ENCODE measurements around the gene EFTUD2. TPM values are rescaled to one million over a fixed set of nuclear protein-coding genes. Genes with fewer than 3 reads are reported as not detected.

EFTUD2 gene
- total RNA-seq, 1 experiment from 2014 or later: 119 TPM

DNA sequence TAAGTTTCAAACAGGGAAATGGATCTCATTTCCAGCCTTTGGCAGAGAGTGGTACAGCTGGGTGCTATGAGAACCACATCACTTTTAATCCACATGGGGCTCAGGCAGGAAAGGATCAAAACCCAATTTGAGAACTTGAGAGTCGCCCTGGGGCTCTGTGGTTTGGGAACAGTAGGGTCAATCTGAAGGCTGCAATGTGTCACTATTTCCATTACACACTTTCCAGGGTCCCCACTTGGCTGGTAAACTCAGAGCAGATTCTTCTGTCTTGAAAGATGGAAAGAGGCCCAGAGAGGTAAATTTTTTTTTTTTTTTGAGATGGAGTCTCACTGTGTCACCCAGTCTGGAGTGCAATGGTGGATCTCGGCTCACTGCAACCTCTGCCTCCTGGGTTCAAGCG is 58.3 kb downstream of the EFTUD2 start:
- CTCF ChIA-PET: interaction anchor here (0.6 to 1.2 kb wide), 3 partner anchors 24 to 65 kb away, joined by 4 to 6 read pairs (median 5); no protein-coding TSS in a partner anchor
- Mint-ChIP-seq H3K27ac (ENCODE audit: low read depth, unreplicated experiment) (no peak overlapping the region), H3K4me3 (ENCODE audit: unreplicated experiment) (no peak overlapping the region), H3K27me3 (ENCODE audit: insufficient read depth, unreplicated experiment) (no peaks in the 10 kb centered on the region), H3K4me1 (ENCODE audit: insufficient read depth, unreplicated experiment) (no peaks in the 10 kb centered on the region), H3K9me3 (ENCODE audit: unreplicated experiment) (no peaks in the 10 kb centered on the region), H3K36me3 (ENCODE audit: insufficient read depth, unreplicated experiment) (no peaks in the 10 kb centered on the region)
- intact Hi-C loops (cut with micrococcal nuclease): no loop called here
- no peak for DNase-seq (ENCODE audit: unreplicated experiment)
- POLR2A ChIA-PET: no interaction called here
- TF ChIP-seq, protein P1, sequence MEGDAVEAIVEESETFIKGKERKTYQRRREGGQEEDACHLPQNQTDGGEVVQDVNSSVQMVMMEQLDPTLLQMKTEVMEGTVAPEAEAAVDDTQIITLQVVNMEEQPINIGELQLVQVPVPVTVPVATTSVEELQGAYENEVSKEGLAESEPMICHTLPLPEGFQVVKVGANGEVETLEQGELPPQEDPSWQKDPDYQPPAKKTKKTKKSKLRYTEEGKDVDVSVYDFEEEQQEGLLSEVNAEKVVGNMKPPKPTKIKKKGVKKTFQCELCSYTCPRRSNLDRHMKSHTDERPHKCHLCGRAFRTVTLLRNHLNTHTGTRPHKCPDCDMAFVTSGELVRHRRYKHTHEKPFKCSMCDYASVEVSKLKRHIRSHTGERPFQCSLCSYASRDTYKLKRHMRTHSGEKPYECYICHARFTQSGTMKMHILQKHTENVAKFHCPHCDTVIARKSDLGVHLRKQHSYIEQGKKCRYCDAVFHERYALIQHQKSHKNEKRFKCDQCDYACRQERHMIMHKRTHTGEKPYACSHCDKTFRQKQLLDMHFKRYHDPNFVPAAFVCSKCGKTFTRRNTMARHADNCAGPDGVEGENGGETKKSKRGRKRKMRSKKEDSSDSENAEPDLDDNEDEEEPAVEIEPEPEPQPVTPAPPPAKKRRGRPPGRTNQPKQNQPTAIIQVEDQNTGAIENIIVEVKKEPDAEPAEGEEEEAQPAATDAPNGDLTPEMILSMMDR (IDR thresholded peaks at IDR 0.05; ENCODE audit: unreplicated experiment): no peak
- no TSS peak for BruUV-seq (replicated peaks)

DNA sequence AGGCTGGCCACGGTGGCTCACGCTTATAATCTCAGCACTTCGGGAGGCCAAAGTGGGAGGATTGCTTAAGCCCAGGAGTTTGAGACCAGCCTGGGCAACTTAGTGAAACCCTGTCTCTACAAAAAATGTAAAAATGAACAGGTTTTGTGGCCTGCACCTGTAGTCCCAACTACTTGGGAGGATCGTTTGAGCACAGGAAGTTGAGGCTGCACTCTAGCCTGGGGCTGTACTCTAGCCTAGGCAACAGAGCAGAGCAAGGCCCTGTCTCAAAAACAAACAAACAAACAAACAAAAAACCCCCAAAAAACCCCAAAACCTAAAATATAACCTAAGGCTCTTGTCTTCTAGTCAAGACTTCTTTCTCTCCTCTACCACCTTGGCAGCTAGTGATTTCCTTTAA is 59.0 kb downstream of the EFTUD2 start:
- H3K4me3 Mint-ChIP-seq (ENCODE audit: unreplicated experiment): no peak overlapping the region

DNA sequence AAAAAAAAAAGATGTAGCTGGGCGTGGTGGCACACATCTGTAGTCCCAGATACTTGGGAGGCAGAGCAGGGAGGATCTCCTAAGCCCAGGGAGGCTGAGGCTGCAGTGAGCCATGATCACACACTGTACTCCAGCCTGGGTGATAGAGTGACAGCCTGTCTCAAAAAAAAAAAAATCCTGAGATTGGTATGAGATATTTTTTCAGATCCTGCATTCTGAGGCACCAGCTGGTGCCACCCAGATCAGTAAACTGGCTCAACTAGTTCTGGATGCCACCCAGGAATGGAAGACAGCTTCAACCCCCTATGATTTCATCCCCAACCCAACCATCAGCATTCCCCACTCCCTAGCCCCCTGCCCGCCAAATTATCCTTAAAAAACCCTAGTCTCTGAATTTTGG is 62.0 kb downstream of the EFTUD2 start:
- no TSS peak for BruUV-seq (replicated peaks)
- no peaks in the 10 kb centered on the region for H3K27me3 Mint-ChIP-seq (ENCODE audit: insufficient read depth, unreplicated experiment)
- TF ChIP-seq, protein P1 (IDR thresholded peaks at IDR 0.05; ENCODE audit: unreplicated experiment): no peak
- no peaks in the 10 kb centered on the region for H3K9me3 Mint-ChIP-seq (ENCODE audit: unreplicated experiment)
- no peaks in the 10 kb centered on the region for H3K4me1 Mint-ChIP-seq (ENCODE audit: insufficient read depth, unreplicated experiment)
- H3K36me3 Mint-ChIP-seq (ENCODE audit: insufficient read depth, unreplicated experiment): no peaks in the 10 kb centered on the region
- H3K27ac Mint-ChIP-seq (ENCODE audit: low read depth, unreplicated experiment): no peak overlapping the region
- CTCF ChIA-PET: interaction anchor here (0.6 to 2.2 kb wide), 4 partner anchors 24 to 56 kb away, joined by 3 to 15 read pairs (median 4); no protein-coding TSS in a partner anchor
- intact Hi-C loops (cut with micrococcal nuclease): no loop called here
- no peak for DNase-seq (ENCODE audit: unreplicated experiment)
- no peak overlapping the region for H3K4me3 Mint-ChIP-seq (ENCODE audit: unreplicated experiment)
- POLR2A ChIA-PET: interaction anchor here (0.6 to 0.7 kb wide), 2 partner anchors 30 to 58 kb away, joined by 3 read pairs; no protein-coding TSS in a partner anchor

More for the DNA sequence above, 59.0 kb downstream of the EFTUD2 start:
- TF ChIP-seq, protein P1 (IDR thresholded peaks at IDR 0.05; ENCODE audit: unreplicated experiment): no peak
- no peak for DNase-seq (ENCODE audit: unreplicated experiment)
- BruUV-seq (replicated peaks): no TSS peak
- Mint-ChIP-seq H3K36me3 (ENCODE audit: insufficient read depth, unreplicated experiment) (no peaks in the 10 kb centered on the region), H3K4me1 (ENCODE audit: insufficient read depth, unreplicated experiment) (no peaks in the 10 kb centered on the region), H3K27me3 (ENCODE audit: insufficient read depth, unreplicated experiment) (no peaks in the 10 kb centered on the region), H3K9me3 (ENCODE audit: unreplicated experiment) (no peaks in the 10 kb centered on the region), H3K27ac (ENCODE audit: low read depth, unreplicated experiment) (no peak overlapping the region)
- POLR2A ChIA-PET: no interaction called here
- intact Hi-C loops (cut with micrococcal nuclease): no loop called here
- CTCF ChIA-PET: interaction anchor here (1.0 to 1.2 kb wide), 2 partner anchors 25 to 65 kb away, joined by 5 to 6 read pairs; no protein-coding TSS in a partner anchor

DNA sequence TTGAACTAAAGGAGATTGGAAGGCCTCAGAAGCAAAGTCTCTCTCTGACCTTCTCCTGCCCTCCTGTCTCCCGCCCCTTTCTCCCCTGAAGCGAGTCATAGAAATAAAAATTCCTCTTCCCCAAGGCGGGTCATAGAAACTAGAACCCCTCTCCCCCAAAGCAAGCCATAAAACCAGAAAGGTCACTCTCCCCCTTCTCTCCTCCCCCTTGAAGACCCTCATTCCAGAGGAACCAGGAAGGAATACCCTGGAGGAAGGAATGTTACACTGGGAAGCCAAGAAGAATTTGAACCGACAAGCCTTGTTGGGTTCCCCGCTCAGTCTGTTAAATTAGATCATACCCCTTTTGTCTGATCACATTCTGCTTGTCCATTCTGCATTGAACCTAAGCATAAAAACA is 66.4 kb downstream of the EFTUD2 start:
- H3K4me3 Mint-ChIP-seq (ENCODE audit: unreplicated experiment): no peak overlapping the region
- intact Hi-C loops (cut with micrococcal nuclease): no loop called here
- DNase-seq (ENCODE audit: unreplicated experiment): no peak
- H3K36me3 Mint-ChIP-seq (ENCODE audit: insufficient read depth, unreplicated experiment): no peaks in the 10 kb centered on the region
- no peaks in the 10 kb centered on the region for H3K27me3 Mint-ChIP-seq (ENCODE audit: insufficient read depth, unreplicated experiment)
- no peak overlapping the region for H3K27ac Mint-ChIP-seq (ENCODE audit: low read depth, unreplicated experiment)
- CTCF ChIA-PET: interaction anchor here (0.6 to 1.9 kb wide), 4 partner anchors 9 to 46 kb away, joined by 3 to 8 read pairs (median 4); no protein-coding TSS in a partner anchor
- BruUV-seq (replicated peaks): no TSS peak
- H3K4me1 Mint-ChIP-seq (ENCODE audit: insufficient read depth, unreplicated experiment): peaks cover 11% of the 10 kb centered on the region
- POLR2A ChIA-PET: interaction anchor here (1.0 kb wide), 1 partner anchor 9 kb away, joined by 4 read pairs; no protein-coding TSS in a partner anchor
- H3K9me3 Mint-ChIP-seq (ENCODE audit: unreplicated experiment): no peaks in the 10 kb centered on the region
- TF ChIP-seq, protein P1 (IDR thresholded peaks at IDR 0.05; ENCODE audit: unreplicated experiment): no peak
